ENCODE data around the gene SMIM10L1. TPM values are rescaled to one million over a fixed set of nuclear protein-coding genes. Genes with fewer than 3 reads are reported as not detected.

The SMIM10L1 gene
- total RNA-seq, 4 donors from 2014 or later: 7.5 to 9.6 (median 8.1) TPM

DNA sequence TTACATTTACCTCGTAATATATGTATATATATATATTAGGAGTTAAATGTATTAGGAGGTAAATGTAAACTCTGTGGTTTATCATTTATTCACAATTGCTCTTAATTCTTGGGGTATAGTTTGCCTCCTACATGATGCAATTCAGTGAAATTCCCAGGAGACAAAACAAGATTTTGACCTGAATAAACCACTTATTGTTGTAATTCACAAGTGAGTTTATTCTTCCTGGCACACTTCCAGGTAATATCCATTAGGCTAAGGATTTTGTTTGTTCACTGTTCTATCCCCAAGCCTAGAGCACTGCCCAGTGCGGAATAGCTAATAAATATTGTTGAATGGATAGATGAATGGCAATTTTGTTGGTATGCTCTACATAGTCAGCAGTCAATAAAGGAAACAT lies 3.0 kb downstream of the SMIM10L1 start:
- Histone ChIP-seq H3K27me3 (no peaks in the 10 kb centered on the region), H3K4me3 (no peak overlapping the region), H3K36me3 (peaks cover 0 to 4% (median 0%) of the 10 kb centered on the region in 3 donors), H3K9me3 (no peaks in the 10 kb centered on the region), H3K27ac (no peak overlapping the region), H3K4me1 (peaks cover 0 to 43% (median 20%) of the 10 kb centered on the region in 4 donors)
- no peak for DNase-seq (ENCODE audit: low spot score in 2 of 2)
- TF ChIP-seq POLR2A (IDR thresholded peaks at IDR 0.05) (no peak), EP300 (IDR thresholded peaks at IDR 0.05) (no peak)
- TF ChIP-seq, protein P1, sequence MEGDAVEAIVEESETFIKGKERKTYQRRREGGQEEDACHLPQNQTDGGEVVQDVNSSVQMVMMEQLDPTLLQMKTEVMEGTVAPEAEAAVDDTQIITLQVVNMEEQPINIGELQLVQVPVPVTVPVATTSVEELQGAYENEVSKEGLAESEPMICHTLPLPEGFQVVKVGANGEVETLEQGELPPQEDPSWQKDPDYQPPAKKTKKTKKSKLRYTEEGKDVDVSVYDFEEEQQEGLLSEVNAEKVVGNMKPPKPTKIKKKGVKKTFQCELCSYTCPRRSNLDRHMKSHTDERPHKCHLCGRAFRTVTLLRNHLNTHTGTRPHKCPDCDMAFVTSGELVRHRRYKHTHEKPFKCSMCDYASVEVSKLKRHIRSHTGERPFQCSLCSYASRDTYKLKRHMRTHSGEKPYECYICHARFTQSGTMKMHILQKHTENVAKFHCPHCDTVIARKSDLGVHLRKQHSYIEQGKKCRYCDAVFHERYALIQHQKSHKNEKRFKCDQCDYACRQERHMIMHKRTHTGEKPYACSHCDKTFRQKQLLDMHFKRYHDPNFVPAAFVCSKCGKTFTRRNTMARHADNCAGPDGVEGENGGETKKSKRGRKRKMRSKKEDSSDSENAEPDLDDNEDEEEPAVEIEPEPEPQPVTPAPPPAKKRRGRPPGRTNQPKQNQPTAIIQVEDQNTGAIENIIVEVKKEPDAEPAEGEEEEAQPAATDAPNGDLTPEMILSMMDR (IDR thresholded peaks at IDR 0.05): no peak
- 71 to 87% methylated on average over 2 of the region's 2 CpGs for WGBS, 2 donors

DNA sequence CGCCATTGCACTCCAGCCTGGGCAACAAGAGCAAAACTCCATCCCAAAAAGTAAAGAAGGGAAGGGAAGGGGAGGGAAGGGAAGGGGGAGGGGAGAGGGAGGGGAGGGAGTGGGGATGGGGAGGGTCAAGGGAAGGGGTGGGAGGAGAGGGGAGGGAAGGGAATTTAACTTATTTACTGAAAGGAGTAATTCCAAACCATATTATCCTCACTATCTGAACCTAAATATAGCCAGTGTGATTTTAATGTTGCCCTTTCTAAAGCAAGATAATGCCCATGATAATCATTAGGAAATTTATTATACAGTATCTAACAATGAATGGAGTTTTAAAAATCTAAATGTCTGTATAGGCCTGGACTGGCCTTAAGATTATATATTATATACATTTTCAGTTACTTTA lies 7.3 kb downstream of the SMIM10L1 start:
- DNase-seq (ENCODE audit: low spot score in 2 of 2): no peak
- no peak overlapping the region for H3K27ac ChIP-seq
- no peak overlapping the region for H3K4me3 ChIP-seq
- H3K36me3 ChIP-seq: peaks cover 0 to 4% (median 0%) of the 10 kb centered on the region in 3 donors
- no peak for TF ChIP-seq POLR2A (IDR thresholded peaks at IDR 0.05)
- TF ChIP-seq, protein P1 (IDR thresholded peaks at IDR 0.05): no peak
- TF ChIP-seq EP300 (IDR thresholded peaks at IDR 0.05): no peak
- no peaks in the 10 kb centered on the region for H3K27me3 ChIP-seq
- peaks cover 0 to 11% (median 5%) of the 10 kb centered on the region in 4 donors for H3K4me1 ChIP-seq
- WGBS, 2 donors: 100% methylated on average over 1 of the region's 1 CpG
- H3K9me3 ChIP-seq: no peaks in the 10 kb centered on the region

DNA sequence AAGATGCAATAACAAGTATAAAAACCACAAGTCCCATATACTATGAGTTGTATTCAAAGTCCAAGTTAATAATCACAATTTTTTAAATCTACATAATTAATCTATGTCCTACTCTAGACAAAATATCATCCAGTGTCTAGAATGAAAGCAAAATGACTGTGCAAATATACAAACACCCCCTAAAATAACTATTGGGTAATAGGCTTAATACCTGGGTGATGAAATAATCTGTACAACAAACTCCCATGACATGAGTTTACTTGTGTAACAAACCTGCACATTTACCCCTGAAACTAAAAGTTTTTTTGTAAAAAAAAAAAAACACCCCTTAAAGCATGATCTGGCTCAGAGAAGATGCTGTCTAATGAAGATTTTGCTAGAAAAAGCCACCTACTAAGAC lies 11.5 kb downstream of the SMIM10L1 start:
- TF ChIP-seq POLR2A (IDR thresholded peaks at IDR 0.05) (no peak), EP300 (IDR thresholded peaks at IDR 0.05) (no peak)
- TF ChIP-seq, protein P1 (IDR thresholded peaks at IDR 0.05): no peak
- no peak overlapping the region for H3K27ac ChIP-seq
- no peak for DNase-seq (ENCODE audit: low spot score in 2 of 2)
- H3K9me3 ChIP-seq: no peaks in the 10 kb centered on the region
- H3K4me1 ChIP-seq: no peaks in the 10 kb centered on the region
- no peaks in the 10 kb centered on the region for H3K36me3 ChIP-seq
- H3K27me3 ChIP-seq: no peaks in the 10 kb centered on the region
- no peak overlapping the region for H3K4me3 ChIP-seq

DNA sequence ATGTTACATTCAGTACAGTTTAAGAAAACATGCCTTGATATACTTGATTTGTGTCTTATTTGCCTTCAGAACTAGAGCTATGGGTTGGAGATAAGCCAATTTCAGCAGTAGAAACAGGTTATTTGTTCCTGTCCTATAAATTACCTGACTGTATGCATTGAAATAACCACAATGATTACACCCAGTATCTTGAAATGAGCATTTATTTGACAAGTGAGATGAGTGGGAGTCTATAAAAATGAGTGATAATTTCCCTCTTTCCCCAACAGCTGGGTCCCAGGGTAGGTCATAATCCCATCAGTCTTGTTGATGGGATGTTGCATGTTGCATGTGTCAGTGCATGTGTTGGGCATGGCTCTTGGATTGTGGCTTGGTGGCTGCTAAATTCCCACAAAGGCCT lies 12.0 kb downstream of the SMIM10L1 start:
- Histone ChIP-seq H3K9me3 (no peaks in the 10 kb centered on the region), H3K36me3 (no peaks in the 10 kb centered on the region), H3K4me3 (no peak overlapping the region), H3K27me3 (no peaks in the 10 kb centered on the region), H3K27ac (no peak overlapping the region), H3K4me1 (no peaks in the 10 kb centered on the region)
- DNase-seq (ENCODE audit: low spot score in 2 of 2): no peak
- no peak for TF ChIP-seq POLR2A (IDR thresholded peaks at IDR 0.05)
- TF ChIP-seq EP300 (IDR thresholded peaks at IDR 0.05): no peak

DNA sequence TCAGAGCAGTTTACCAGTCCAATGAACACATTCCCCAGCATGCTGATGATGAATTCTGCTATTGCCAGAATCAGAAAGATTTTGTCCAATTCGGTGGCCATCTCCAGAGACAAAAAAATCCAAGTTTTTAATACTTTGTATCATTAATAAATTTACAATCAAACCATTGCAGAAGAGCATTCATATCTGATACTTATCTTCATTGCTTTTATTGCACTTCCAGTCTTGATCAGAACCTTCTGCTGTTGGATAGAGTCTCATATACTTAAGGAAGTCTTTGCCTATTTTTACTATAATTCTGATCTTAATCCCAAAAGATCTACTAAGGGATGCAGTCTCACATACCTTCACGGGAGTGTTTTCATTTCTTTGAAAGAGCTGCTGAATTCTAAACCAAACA lies 15.8 kb downstream of the SMIM10L1 start, which contains the start of gene TAS2R42:
Gene TAS2R42 (minus strand): TSS at position 101 of the 400 bp plus-strand sequence. CDS start 0 bp downstream, at position 101.
- WGBS, 2 donors: 61 to 69% methylated on average over 2 of the region's 2 CpGs
- Histone ChIP-seq H3K4me3 (no peak within 1 kb of the TSS), H3K9me3 (no peaks in the 10 kb centered on the region), H3K27me3 (no peaks in the 10 kb centered on the region), H3K27ac (no peak within 1 kb of the TSS), H3K4me1 (no peaks in the 10 kb centered on the region), H3K36me3 (no peaks in the 10 kb centered on the region)
- DNase-seq (ENCODE audit: low spot score in 2 of 2): no peak
- TF ChIP-seq EP300 (IDR thresholded peaks at IDR 0.05): no peak
- TF ChIP-seq, protein P1 (IDR thresholded peaks at IDR 0.05): no peak
- TF ChIP-seq POLR2A (IDR thresholded peaks at IDR 0.05): no peak

DNA sequence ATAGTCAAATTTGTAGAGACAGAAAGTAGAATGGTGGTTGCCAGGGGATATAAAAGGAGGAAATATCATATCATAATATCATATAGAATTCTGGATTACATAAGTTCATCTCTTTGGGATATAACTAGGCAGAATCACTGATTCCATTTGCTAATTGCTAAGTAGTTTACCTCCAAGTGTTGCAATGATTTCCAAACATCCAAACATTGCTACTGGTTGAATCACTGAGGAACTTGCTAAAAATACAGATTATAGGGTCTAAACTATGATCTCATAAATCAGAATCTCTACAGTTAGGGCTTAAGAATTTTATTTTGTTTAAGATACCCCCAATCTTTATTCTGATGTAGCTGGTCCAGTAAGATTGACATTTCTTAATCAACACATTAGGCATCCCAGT lies 31.8 kb downstream of the SMIM10L1 start:
- H3K4me1 ChIP-seq: no peaks in the 10 kb centered on the region
- H3K4me3 ChIP-seq: no peak overlapping the region
- no peaks in the 10 kb centered on the region for H3K27me3 ChIP-seq
- H3K9me3 ChIP-seq: peaks cover 0 to 7% (median 0%) of the 10 kb centered on the region in 4 donors
- TF ChIP-seq, protein P1 (IDR thresholded peaks at IDR 0.05): no peak
- no peak for TF ChIP-seq POLR2A (IDR thresholded peaks at IDR 0.05)
- no peak for TF ChIP-seq EP300 (IDR thresholded peaks at IDR 0.05)
- DNase-seq (ENCODE audit: low spot score in 2 of 2): no peak
- H3K36me3 ChIP-seq: no peaks in the 10 kb centered on the region
- H3K27ac ChIP-seq: no peak overlapping the region
